AG09309 (cell line): ENCODE data around the gene DNAH9.

ENCODE experiments used
- DNase-seq: peaks from one replicate; pipeline ENCODE4 v3.0.0-alpha.2; 2010; ENCODE audit warnings: low read depth
- H3K4me3 ChIP-seq: 2 replicates; pipeline ENCODE4 v1.5.1; 2011; ENCODE audit warnings: mild to moderate bottlenecking, low read depth, low read length, moderate library complexity; ENCODE audit not compliant: control insufficient read depth
- CTCF ChIP-seq: IDR thresholded peaks from 2 replicates; pipeline ENCODE4 v1.5.1; 2011; ENCODE audit warnings: mild to moderate bottlenecking, low read depth, low read length, inconsistent platforms; ENCODE audit not compliant: insufficient read depth, control insufficient read depth; ENCODE audit errors: missing control alignments

Gene DNAH9

DNA sequence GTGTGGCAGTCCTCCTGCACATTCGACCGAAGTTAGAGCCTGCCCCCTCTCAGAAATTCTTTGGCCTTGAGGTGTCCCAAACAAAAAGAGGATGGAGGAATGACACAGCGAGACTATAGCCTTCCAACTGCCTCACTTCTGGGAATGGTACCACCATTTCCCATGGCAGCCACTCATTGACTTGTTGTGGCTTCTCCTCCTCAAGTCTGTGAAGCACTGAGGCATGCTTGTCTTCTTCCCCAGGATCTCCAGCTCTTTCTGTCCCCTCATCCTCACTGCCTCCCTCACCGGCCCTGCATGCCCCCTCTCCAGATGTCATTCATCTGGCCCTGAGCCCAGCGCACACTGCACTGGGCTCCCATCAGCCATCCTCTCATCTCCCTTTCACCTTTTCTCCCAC, 43.7 kb upstream of the DNAH9 start:
- no peak for TF ChIP-seq CTCF

GRCh38 chr17:11555530-11555929, 42.7 kb upstream of the DNAH9 start:
- no peak for DNase-seq
- H3K4me3 ChIP-seq = no peak overlapping the region
- TF ChIP-seq CTCF = no peak

More for the DNA sequence above, 43.7 kb upstream of the DNAH9 start:
- H3K4me3 ChIP-seq = no peak overlapping the region
- DNase-seq = no peak

DNA sequence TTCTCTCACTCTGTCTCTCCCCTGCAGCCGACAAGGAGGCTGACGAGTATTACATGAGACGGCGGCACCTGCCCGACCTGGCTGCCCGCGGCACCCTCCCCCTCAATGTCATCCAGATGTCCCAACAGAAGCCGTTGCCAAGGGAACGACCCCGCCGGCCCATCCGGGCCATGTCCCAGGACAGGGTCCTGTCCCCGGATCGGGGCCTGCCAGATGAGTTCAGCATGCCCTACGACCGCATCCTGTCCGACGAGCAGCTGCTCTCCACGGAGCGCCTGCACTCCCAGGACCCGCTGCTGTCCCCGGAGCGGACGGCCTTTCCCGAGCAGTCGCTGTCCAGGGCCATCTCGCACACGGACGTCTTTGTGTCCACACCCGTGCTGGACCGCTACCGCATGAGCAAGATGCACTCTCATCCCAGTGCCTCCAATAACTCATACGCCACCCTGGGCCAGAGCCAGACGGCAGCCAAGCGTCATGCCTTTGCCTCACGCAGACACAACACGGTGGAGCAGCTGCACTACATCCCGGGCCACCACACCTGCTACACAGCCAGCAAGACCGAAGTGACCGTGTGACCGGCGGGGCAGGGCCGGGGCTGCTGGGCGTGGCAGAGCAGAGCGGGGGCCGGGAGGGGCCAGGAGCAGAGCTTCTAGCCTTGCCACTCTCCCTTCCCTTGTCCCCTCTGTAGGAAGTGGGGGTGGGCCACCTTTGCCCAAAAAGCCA, 40.4 kb upstream of the DNAH9 start:
- DNase-seq = no peak
- no peak for TF ChIP-seq CTCF
- no peak overlapping the region for H3K4me3 ChIP-seq

- H3K4me3 ChIP-seq = no peak overlapping the region
- TF ChIP-seq CTCF = no peak
- DNase-seq = no peak
Measured at GRCh38 chr17:11558681-11559234, 39.5 kb upstream of the DNAH9 start.

GRCh38 chr17:11559601-11560000, 38.7 kb upstream of the DNAH9 start:
- DNase-seq = no peak
- no peak for TF ChIP-seq CTCF
- H3K4me3 ChIP-seq = no peak overlapping the region

- H3K4me3 ChIP-seq = no peak overlapping the region
- TF ChIP-seq CTCF = no peak
- DNase-seq = no peak
Measured at GRCh38 chr17:11561281-11561680, 37.0 kb upstream of the DNAH9 start.
